ENCODE measurements around the gene ATMIN.
A peak's percentile ranks its signal among the peaks of the same experiment; 100 is the strongest.

Gene ATMIN, protein sequence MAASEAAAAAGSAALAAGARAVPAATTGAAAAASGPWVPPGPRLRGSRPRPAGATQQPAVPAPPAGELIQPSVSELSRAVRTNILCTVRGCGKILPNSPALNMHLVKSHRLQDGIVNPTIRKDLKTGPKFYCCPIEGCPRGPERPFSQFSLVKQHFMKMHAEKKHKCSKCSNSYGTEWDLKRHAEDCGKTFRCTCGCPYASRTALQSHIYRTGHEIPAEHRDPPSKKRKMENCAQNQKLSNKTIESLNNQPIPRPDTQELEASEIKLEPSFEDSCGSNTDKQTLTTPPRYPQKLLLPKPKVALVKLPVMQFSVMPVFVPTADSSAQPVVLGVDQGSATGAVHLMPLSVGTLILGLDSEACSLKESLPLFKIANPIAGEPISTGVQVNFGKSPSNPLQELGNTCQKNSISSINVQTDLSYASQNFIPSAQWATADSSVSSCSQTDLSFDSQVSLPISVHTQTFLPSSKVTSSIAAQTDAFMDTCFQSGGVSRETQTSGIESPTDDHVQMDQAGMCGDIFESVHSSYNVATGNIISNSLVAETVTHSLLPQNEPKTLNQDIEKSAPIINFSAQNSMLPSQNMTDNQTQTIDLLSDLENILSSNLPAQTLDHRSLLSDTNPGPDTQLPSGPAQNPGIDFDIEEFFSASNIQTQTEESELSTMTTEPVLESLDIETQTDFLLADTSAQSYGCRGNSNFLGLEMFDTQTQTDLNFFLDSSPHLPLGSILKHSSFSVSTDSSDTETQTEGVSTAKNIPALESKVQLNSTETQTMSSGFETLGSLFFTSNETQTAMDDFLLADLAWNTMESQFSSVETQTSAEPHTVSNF

DNA sequence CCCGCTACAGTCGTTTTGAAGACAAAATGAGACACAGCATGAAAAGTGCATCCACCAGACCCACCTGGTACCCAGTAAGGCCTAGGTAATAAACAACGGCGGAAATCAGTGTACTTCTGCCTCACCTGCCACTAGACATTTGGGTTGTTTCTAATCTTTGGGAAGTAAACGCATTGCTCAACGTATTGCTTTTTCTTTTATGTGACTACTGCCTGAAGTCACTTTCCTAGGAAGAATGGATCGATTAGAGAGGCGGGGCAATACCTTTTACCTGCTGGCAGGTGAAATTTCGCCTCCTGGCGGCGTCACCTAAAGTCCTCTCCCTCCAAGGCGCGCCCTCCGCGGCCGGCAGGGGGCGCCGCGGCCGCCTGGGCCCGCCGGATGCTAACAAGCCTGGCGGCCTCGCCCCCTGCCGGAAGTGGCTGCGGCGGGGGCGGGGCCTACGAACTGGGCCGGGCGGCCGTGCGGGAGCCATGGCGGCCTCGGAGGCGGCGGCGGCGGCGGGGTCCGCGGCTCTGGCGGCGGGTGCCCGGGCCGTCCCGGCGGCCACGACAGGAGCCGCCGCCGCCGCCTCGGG is at the start of gene ATMIN:
Gene ATMIN, plus strand, starts transcription at position 445 of the 577 bp plus-strand sequence. Its CDS starts 29 bp downstream, at position 474.
- peak; percentile 96 to 97 for ATAC-seq

DNA sequence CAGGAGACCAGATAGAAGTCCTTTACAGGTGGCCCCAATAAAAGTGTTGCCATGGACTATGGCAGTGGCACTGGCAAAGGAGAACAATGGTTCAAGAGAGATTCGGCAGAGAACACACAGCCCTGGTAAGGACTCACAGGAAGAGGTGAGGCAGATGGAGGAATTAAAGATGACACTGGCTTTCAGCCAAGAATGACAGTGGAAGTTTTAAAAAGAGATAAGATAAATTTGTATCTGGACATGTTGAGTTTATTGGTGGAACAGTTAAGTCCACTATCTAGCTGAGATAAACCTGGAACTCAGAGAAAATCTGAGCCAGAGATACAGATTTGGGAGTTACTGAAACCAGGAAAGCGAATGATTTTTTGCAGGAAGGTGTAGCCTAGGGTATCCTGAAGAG is 49.1 kb upstream of the ATMIN start:
- no peak for ATAC-seq

DNA sequence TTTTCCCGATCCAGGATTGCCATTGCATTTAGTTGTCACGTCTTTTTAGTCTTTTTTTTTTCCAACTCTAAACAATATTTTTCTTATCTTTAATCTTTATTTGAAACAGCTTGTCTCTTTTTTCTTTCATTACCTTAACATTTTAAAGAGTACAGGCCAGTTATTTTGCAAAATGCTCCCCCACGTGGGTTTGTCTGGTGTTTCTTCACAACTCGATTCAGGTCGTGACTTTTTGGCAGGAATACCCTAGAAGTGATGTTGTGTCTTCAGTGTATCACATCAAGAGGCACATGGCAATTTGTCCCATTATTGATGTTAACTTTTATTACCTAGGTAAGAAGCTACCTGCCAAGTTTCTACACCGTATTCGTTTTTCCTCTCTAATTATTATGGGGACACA is 46.9 kb upstream of the ATMIN start:
- no peak for ATAC-seq

DNA sequence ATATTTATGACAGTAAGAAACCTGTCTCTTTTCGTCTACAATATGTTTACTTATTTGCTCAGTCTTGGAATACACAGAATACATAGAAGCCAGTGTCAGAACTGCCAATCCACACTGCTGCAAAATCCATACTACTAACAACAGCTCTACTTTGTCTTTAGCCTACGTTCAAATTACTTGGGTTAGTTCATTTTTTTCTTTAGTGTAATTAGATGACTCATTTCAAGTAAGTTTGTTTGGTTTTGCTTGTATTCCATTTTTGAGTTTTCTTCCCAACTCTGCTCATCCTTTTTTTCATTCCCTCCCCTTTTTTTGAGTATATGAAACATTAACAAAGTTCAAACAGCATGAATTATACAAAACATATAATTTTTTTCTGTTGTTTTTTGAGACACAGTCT is 45.8 kb upstream of the ATMIN start:
- no peak for ATAC-seq

DNA sequence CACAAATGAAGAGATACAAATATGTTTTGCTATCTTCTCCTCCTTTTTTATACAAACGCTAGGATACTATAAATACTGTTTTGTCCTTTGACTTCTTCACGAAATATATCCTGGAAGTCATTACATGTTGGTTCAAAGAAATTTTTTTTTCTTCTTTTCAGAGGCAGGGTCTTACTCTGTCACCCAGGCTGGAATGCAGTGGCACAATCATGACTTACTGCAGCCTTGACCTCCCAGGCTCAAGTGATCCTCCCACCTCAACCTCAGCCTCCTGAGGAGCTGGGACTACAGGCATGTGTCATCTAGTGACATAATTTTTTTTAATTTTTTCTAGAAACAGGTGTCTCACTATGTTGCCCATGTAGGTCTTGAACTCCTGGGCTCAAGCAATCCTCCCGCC is 45.1 kb upstream of the ATMIN start:
- no peak for ATAC-seq

DNA sequence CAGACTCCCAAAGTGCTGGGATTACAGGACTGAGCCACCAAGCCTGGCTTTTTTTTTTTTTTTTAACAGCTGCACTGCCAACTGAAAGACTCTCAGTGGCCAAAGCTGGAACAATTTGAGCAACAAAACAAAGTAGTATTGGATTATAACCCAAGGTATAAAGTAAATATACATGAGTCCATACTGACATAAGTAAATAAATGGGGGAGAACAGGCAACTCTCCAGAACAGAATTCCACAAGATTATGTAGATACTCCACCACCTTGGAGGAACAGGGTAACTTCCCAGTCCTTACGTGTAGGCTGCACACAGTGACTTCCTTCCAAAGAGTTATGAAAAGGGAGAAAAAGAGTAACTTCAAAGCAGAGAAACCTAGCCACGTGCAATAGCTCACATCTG is 44.7 kb upstream of the ATMIN start:
- no peak for ATAC-seq

DNA sequence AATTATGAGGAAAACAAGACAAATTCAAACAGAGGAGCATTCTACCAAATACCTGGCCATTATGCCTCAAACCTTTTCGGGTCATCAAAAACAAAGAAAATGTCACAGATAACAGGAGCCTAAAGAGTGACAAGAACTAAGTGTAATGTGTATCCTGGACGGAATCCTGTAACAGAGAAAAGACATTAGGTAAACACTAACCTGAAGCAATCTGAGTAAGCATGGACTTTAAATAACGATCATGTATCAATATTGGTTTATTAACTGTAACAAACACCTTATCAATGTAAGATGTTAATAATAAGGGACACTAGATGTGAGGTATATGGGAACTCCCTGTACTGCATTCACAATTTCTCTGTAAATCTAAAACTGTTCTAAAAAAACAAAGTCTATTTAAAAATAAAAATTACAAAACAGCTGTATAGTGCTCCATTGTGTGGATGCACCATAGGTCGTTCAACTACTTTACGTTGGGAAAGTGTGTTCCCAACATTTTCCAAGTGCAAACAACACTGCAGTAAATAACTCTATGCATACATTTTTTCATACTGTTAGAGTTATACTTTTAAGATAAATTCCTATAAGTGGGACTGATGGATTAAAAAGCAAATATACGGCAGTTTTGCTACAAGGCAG is 43.7 kb upstream of the ATMIN start:
- ATAC-seq: no peak

DNA sequence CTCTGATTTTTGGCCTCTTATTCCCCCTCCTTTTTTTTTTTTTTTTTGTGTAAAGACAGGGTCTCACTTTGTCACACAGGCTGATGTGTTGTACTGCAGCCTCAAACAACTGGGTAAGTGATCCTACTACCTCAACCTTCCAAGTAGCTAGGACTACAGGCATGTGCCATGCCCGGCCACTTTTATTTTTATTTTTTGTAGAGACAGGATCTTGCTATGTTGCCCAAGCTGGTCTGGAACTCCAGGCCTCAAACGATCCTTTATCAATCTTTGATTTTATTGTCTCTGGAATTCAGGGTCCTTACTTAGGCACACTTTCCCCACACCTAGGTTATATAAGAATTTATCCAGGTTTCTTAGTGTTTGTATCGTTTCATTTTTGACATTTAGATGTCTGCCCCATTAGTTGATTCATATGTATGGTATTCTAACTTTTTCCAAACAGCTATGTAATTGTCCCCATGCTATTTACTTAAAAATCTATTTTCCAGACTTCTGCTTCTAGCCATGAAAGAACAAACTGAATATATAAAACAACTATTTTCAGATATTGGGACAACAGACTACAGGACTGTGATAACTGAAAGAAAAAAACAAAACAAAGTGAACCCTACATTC is 42.9 kb upstream of the ATMIN start:
- ATAC-seq: no peak

DNA sequence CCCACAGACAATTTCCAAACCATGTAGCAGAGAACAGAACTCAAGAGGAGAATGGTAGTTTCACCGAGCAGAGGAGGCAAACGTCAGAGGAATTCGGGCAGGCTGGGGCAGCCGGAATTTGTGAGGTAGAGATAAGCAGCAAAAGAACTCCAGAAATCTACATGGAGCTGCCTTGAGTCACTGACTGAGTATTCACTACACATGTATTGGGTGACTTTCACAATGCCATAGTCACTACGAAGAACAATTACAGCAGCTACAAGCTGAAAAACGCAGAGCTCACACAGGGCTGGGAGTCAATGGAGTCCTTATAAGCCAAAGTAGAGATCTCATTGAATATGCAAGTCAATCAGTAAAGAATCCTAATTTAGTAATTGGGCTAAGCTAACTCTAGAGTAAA is 42.3 kb upstream of the ATMIN start:
- no peak for ATAC-seq

DNA sequence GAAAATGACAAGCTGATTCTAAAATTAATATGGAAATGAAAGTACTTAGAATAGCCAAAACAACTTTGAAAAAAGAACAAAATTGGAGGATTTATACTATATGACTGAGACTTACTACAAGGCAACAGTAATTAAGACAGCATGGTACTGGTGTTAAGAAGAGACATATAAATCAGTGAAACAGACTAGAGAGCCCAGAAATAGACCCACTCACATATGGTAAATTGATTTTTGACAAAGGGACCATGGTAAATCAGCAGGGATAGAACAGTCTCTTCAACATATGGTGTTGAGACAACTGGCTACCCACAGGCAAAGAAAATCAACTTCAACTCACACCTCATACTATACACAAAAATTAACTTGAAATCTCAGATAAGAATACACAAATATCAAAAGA is 41.8 kb upstream of the ATMIN start:
- ATAC-seq: no peak

DNA sequence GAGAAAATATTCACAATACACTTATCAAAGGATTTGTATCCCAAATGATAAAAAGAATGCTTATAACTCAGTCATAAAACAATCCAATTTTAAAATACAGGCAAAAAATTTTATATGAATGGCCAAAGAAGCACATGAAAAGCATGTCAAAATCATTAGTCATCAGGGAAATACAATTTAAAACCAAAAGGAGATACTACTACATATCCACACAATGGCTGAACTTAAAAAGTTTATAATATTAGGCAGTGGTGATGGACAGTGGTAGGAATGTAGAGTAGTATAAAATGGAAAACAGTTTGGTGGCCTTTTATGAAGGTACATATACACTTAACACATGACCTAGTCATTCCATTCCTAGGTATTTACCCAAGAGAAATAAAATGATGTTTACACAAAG is 41.2 kb upstream of the ATMIN start:
- no peak for ATAC-seq

DNA sequence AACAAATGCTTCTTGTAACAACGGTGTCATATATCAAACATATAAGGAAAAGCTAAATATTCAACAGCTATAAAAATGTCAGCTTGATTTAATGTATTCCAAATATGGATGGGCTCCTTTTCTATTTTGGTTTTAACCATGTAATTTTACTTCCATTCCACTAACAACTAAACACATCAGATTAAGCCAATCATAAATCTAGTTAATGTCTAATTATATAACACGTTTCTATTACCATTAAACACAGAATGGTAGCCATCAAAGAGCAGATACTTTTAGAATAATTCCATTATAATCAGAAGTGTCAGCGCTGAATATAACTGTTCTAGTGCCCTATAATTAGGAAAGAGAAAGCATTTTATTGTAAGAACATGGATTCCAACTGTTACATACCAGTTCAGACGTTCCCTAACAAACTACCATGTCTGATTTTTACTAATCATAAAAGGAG is 38.9 kb upstream of the ATMIN start:
- no peak for ATAC-seq

DNA sequence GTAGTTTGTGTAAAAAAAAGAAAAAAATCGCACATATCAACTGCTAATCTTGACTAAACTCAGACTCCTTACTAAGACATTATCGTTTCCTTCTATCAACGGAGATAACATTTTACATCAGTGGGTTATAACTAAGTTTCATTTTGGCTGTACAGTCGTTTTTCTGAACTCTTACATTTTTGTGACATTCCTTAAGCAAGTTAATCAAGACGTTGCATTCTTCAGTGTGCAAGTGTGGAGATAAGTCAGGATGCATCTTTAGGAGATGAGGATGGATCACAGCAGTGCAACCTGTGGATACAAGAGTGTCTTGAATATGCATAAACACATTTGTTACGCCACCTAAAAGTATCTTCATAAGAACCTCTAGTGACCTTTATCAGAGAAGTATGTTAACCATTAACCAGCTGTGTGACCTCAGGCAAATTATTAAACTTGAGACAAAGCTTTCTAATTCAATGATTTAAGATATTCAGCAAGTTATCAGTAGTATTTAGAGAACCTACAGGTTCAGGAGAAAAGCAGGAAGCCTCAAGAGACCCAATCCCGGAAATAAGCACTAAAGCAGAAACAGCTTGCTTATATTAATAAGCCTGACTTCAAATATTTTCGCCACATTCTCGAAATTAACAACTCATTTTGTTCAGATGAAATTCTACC is 38.4 kb upstream of the ATMIN start:
- ATAC-seq: peak; percentile 82 to 83

DNA sequence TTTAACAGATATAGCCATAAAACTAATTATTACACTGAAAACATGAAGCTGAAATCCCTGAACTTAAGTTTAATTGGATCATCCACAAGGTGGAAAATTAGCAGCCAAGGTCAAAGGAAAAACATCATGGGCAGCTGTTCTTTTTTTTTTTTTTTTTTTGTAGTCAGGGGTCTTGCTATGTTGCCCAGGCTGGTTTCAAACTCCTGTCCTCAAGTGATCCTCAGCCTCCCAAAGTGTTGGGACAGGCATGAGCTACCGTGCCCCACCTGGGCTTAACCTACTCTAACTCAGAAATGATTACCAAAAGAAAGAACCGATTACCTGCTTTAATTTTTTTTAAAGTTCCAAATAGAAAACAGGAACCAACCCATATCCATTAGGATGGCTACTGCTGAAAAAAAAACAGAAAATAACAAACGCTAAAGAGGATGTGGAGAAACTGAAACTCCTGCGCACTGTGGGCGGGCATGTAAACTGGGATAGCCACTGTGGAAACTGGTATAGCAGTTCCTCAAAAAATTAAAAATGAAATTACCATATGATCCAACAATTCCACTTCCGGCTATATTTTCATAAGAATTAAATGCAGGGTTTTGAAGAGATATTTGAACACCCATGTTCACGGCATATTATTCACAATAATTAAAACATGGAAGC is 37.5 kb upstream of the ATMIN start:
- no peak for ATAC-seq

DNA sequence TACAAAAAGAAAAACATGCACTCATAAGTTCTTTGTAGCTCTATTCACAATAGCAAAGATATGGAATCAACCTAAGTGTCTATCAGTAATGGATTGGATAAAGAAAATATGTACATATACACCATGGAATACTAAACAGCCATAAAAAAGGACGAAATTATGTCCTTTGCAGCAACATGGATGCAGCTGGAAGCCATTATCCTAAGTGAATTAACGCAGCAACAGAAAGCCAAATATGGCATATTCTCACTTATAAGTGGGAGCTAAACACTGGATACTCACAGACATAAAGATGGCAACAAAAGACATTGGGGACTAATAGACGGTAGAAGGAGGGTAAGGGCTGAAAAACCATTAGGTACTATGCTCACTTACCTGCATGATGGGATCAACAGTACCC is 34.8 kb upstream of the ATMIN start:
- ATAC-seq: no peak

DNA sequence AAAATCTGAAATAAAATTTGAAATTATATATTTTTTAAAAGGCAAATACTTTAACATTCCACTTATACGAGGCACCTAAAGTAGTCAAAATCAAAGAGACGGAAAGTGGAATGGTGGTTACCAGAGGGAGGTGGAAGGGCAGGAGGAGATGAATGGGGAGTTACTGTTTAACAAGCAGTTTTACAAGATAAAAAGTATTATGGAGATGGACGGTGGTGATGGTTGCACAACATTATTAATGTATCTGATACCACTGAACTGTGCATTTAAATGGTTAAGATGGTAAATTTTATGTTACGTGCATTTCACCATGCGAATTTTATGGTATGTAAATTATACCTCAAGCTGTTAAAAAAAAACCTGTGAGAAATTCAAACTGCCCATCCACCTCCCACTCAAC is 34.3 kb upstream of the ATMIN start:
- no peak for ATAC-seq

DNA sequence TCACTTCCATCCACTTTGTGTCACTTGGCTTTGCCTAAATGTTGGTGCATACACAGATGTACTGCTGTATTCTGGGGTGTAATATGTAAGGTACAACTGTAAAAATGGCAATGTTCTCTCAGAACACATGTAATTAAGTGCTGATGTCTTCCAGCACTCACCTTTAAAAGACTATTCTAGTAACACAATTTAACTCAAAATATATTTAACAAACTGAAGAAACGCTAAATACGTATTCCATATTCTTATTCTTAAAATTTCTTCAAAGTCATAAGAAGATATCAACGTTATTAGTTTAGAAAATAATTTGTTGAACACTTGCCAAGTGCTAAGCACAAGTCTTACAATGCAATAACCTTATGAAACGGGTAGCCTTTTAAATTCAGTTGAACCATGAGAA is 32.6 kb upstream of the ATMIN start:
- no peak for ATAC-seq

DNA sequence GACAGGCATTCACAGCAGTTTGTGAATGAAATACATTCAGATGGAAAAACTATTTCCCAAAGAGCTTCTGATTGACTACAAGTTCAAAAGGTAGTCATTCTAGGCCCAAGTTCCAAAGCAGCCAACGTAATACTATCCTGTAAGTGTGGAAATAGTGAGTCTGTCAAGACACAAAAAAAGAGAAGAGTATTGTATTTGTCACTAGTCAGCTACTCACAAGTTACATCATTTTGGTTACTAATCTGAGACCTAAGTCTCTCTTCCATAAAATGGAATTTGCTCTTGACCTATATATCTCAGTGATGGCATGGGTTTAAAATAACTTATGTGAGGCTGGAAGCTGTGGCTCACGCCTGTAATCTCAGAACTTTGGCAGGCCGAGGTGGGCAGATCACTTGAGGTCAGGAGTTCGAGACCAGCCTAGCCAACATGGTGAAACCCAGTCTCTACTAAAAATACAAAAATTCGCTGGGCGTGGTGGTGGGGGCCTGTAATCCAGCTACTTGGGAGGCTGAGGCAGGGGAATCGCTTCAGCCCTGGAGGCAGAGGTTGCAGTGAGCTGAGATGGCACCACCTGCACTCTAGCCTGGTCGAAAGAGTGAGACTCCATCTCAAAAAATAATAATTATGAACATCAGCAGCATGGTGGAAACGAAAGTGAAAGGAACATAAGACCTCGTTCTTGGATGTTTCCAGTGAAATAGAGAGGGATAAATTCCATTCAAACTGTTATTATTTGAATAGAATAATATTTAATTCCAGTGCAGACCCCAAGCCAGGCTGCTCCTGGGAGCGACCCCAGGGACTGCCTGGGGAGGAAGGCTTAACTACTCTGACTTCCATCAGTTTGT is 31.8 kb upstream of the ATMIN start:
- ATAC-seq: peak in 1 of 2 donors; percentile 11

DNA sequence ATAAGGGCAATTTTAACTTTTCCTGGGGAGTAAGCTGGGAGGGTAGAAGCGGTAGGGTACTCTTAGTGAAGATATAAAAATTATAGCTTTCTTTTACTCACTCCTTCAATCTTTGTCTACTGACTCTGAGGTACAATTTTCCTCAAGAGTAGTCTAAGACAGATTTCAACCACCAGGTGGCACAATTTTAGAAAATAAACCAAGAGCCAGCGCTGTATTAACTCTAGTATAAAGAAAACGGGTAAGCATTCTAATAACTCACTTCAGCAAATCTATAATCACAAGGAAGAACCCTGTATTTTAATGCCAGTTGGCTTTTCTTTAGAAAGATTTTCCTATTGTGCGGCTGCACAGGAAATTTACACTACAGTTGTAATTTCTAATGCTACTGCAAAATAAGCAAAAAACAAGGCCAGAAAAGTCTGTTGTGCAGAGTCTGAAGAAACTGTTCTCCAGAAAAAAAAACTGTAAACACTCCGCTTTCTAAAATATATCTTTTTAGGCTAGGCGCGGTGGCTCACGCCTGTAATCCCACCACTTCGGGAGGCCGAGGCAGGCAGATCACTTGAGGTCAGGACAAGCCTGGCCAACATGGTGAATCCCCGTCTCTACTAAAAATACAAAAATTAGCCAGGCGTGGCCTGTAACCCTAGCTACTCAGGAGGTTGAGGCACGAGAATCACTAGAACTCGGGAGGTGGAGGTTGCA is 30.8 kb upstream of the ATMIN start:
- ATAC-seq: no peak

DNA sequence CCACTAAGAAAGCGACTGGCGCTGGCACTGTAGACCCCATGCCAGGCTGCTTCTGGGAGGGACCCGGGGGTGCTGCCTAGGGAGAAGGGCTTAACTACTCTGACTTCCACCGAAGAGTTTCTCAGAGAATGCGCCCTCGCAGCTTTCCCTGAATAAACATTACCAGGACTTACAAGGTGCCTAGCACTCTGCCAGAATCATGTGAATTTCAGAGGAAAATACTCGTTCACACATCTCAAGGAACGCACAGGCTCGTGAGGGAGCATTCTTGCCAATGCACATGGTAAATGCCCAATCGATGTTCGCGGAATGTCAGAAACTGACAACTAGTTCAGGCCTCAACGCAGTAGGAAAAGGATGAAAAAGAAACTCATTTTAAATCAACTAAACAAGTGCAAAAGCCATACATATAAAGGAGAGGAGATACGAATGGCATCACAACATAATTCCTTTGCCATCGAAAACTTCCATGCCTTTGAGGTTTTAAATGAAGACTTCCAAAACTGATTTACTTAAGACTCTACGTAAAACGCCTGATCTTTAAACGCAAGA is 30.0 kb upstream of the ATMIN start:
- ATAC-seq: no peak

Measured in activated CD4-positive, CD25-positive, alpha-beta regulatory T cell treated with anti-CD3 and anti-CD28 coated beads, Interleukin-2, amount 50 U/mL, for 24 hours (primary cell).